Left lung (tissue), 10 donors: Measurements from ENCODE around the gene PIEZO2. TPM values are rescaled to one million over a fixed set of nuclear protein-coding genes. Genes with fewer than 3 reads are reported as not detected.
"Not testable (repeated sequence)": the region's sequence is repeated elsewhere in the genome, so short reads cannot be mapped to it uniquely, and the experiment has no call there.

Experiments used
- ATAC-seq: fragments of 200-7000 bp; cut with Tn5 transposase; one replicate; pipeline ENCODE4 v1.9.1; 2020; ENCODE audit warnings: moderate library complexity
- DNase-seq, 4 donors: peaks; one replicate each; pipeline ENCODE4 v3.0.0-alpha.2; 2013 to 2020
- H3K27ac ChIP-seq, 2 donors: fragments of 200-600 bp; sonication (generic) in 1 of 2; one replicate each; pipeline versions ENCODE4 v1.5.0 to v1.8.0; 2020 to 2021
- H3K27me3 ChIP-seq, 2 donors: fragments of 200-600 bp; sonication (generic) in 1 of 2; one replicate each; pipeline versions ENCODE4 v1.5.0 to v1.8.0; 2020 to 2021
- H3K36me3 ChIP-seq, 2 donors: fragments of 200-600 bp; sonication (generic) in 1 of 2; one replicate each; pipeline versions ENCODE4 v1.5.0 to v1.8.0; 2020 to 2021
- H3K4me1 ChIP-seq, 2 donors: fragments of 200-600 bp; one replicate each; pipeline ENCODE4 v1.8.0; 2021
- H3K4me3 ChIP-seq, 2 donors: fragments of 200-600 bp; sonication (generic) in 1 of 2; one replicate each; pipeline versions ENCODE4 v1.5.0 to v1.8.0; 2020 to 2021; ENCODE audit warnings: mild to moderate bottlenecking in 1 of 2
- H3K9me3 ChIP-seq, 2 donors: fragments of 200-600 bp; sonication (generic) in 1 of 2; one replicate each; pipeline versions ENCODE4 v1.5.0 to v1.8.0; 2020 to 2021
- intact Hi-C, 2 donors: fragments of 100-400 bp; cut with DNase I; formaldehyde crosslinking; loops; one replicate each; pipeline versions ENCODE4 v1.11.2 to v1.14.2; 2022
- polyA plus RNA-seq, 6 donors: library from polyadenylated mRNA; unstranded; fragments of 120-200 nt; gene quantifications; one replicate each; pipeline ENCODE4 v1.2.1, GENCODE V29; 2013; ENCODE audit not compliant: insufficient read length in 6 of 6
- total RNA-seq, 2 donors: library from RNA; stranded (reverse); fragmentation: NEBNext Ultra II Directional; extraction: Animal tissue kit (Norgen Biotek cat#: 25700); gene quantifications; one replicate each; pipeline ENCODE4 v1.2.1, GENCODE V29; 2021
- TF ChIP-seq, protein P1 (sequence below), 2 donors: fragments of 200-600 bp; sonication (generic) in 1 of 2; IDR thresholded peaks; one replicate each; pipeline versions ENCODE4 v1.5.0 to v1.8.0; 2021; ENCODE audit warnings: antibody characterized with exemption in 2 of 2
- donor health status: DM: no; HTN: yes; CAD: no.
- donor health status: DM: no; HTN: no; CAD: no.

The PIEZO2 gene
- total and polyA plus RNA-seq, 8 donors = 40.3 to 270 (median 233) TPM

DNA sequence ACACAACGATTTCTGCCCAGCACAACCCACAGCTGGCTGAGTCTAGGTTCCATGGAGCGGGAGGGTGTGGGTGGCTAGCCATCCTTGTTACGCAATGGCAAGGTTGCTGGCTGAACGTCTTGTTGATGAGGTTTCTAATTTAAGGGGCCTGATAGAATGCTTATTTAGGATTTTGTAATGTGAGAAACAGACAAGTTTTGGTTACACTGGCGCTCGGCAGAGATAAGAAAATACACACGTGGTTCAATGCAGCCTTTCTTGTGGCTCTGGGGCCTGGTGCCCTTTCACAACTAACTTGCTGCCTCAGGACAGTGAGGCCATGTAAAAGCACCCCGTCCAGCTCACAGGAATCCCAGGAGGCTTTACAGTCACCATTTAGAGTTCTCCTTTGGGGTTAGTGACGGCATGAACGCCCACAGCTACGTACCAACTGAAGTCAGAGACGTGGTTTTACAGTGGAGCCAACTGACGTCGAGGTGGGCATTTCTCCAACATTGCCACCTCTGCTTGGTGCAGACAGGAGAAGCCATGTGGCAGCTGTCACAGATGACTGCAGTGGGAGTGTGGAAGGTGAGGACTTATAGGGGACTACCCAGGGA is 29.7 kb upstream of the PIEZO2 start:
- H3K9me3 ChIP-seq = no peaks in the 10 kb centered on the region
- no peaks in the 10 kb centered on the region for H3K27me3 ChIP-seq
- peak in 1 of 4 donors; percentile 43 for DNase-seq
- intact Hi-C loops = no loop called here
- no peaks in the 10 kb centered on the region for H3K36me3 ChIP-seq
- H3K4me3 ChIP-seq = no peak overlapping the region
- TF ChIP-seq, protein P1, sequence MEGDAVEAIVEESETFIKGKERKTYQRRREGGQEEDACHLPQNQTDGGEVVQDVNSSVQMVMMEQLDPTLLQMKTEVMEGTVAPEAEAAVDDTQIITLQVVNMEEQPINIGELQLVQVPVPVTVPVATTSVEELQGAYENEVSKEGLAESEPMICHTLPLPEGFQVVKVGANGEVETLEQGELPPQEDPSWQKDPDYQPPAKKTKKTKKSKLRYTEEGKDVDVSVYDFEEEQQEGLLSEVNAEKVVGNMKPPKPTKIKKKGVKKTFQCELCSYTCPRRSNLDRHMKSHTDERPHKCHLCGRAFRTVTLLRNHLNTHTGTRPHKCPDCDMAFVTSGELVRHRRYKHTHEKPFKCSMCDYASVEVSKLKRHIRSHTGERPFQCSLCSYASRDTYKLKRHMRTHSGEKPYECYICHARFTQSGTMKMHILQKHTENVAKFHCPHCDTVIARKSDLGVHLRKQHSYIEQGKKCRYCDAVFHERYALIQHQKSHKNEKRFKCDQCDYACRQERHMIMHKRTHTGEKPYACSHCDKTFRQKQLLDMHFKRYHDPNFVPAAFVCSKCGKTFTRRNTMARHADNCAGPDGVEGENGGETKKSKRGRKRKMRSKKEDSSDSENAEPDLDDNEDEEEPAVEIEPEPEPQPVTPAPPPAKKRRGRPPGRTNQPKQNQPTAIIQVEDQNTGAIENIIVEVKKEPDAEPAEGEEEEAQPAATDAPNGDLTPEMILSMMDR (IDR thresholded peaks at IDR 0.05) = no peak
- no peak overlapping the region for H3K27ac ChIP-seq
- ATAC-seq = peak; percentile 43
- no peaks in the 10 kb centered on the region for H3K4me1 ChIP-seq

DNA sequence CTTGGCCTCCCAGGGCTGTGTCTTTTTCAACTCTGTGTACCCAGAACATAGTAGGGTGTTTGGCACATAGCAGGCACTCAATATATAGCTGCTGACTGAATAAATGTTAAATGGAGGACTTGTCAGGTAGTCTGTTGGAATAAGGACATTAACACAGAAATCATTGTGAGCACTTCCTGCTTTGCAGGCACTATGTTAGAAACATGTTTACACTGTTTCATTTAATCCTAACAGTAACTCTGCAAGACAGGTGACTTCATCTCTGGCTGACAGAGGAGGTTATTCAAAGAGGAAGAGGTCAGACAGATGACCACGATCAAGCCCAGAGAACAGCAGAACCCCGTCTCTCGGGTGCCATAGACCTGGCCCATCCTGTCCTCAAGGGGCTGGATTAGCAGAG is 28.0 kb upstream of the PIEZO2 start:
- H3K27me3 ChIP-seq = no peaks in the 10 kb centered on the region
- H3K36me3 ChIP-seq = no peaks in the 10 kb centered on the region
- DNase-seq = no peak
- no peak overlapping the region for H3K27ac ChIP-seq
- TF ChIP-seq, protein P1 (IDR thresholded peaks at IDR 0.05) = no peak
- ATAC-seq = no peak
- no peak overlapping the region for H3K4me3 ChIP-seq
- H3K4me1 ChIP-seq = no peaks in the 10 kb centered on the region
- no peaks in the 10 kb centered on the region for H3K9me3 ChIP-seq
- intact Hi-C loops = no loop called here

DNA sequence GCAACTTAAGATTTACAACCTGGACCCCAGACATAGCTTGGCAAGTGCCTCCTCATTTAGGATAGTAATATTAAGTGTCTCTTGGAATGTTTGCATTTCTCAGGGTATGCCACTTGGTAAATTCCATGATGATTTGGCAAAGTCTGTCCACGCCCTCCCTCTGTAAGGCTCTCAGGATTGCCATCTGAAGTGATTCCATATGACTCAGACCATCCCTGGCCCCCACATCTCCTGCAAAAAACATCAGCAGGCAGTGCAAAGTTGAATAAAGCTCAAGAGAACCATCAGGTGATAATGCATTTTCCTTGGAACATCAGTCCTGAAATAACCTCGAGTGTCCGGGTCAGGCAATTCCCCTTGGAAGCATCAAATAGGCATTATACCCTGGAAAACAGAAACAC is 27.1 kb upstream of the PIEZO2 start:
- no peaks in the 10 kb centered on the region for H3K9me3 ChIP-seq
- H3K36me3 ChIP-seq = no peaks in the 10 kb centered on the region
- no peaks in the 10 kb centered on the region for H3K4me1 ChIP-seq
- DNase-seq (no peak), ATAC-seq (peak; percentile 78)
- H3K4me3 ChIP-seq = no peak overlapping the region
- intact Hi-C loops = no loop called here
- no peaks in the 10 kb centered on the region for H3K27me3 ChIP-seq
- TF ChIP-seq, protein P1 (IDR thresholded peaks at IDR 0.05) = no peak
- peak overlapping the region in 1 of 2 donors; percentile 64 for H3K27ac ChIP-seq

DNA sequence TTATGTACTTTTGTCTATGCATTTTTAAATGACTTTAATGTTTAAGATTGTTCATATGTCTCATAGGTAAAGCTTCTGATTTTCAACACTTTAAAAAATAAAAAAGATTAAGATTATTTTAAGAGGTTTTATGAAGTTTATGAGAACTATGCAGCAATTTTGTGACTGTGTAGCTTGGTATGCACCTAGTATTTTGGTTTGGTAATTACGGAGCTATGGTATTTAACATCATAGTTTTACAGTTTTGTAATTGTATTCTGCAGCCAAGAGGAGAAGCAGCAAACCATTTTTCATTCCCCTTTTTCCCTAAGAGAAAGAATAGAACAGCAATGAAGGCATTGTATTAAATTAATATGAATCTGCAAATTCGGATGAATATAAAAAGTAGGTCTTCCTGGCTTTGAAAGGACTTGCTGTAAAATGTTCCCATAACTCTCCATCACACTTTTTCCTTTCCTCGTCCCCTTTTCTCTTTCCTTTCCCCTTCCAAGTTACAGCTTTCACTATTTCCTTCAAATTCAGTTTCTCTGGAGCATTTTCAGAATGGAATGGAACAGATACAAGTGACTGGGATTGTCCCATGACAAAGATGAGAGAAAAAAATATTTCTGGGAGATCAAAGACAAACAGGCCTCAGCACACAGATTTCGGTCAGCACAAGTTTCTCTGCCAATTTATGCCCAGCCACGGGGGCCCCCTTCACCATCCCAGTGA is 26.1 kb upstream of the PIEZO2 start:
- no peak for DNase-seq
- Histone ChIP-seq H3K9me3 (no peaks in the 10 kb centered on the region), H3K4me3 (no peak overlapping the region), H3K4me1 (no peaks in the 10 kb centered on the region), H3K27ac (peak overlapping the region in 1 of 2 donors; percentile 64), H3K27me3 (no peaks in the 10 kb centered on the region), H3K36me3 (no peaks in the 10 kb centered on the region)
- TF ChIP-seq, protein P1 (IDR thresholded peaks at IDR 0.05) = no peak
- intact Hi-C loops = no loop called here
- ATAC-seq = peak; percentile 19

DNA sequence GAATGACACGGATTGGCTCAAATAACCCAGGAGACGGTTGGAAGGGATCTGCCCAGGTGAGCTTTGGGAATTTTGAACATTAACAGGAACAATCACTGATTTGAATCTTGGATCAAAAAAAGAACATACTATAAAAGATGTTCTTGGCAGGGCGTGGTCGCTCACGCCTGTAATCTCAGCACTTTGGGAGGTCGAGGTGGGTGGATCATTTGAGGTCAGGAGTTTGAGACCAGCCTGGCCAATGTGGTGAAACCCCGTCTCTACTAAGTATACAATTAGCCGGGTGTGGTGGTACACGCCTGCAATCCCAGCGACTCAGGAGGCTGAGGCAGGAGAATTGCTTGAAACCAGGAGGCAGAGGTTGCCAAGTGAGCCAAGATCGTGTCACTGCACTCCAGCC is 24.8 kb upstream of the PIEZO2 start:
- H3K27ac ChIP-seq, H3K4me3 ChIP-seq, intact Hi-C loops, H3K4me1 ChIP-seq, DNase-seq, H3K27me3 ChIP-seq, H3K9me3 ChIP-seq, H3K36me3 ChIP-seq, ATAC-seq: not testable (repeated sequence)
